GM15510 (cell line): ENCODE data around the gene REXO1.

ENCODE experiments used
- POLR2A ChIP-seq: IDR thresholded peaks from 3 replicates; pipeline ENCODE4 v1.6.1; 2011; ENCODE audit warnings: borderline replicate concordance; ENCODE audit not compliant: insufficient read length; ENCODE audit errors: extremely low read depth

REXO1 gene

GRCh38 chr19:1782521-1782920 lies 65.8 kb downstream of the REXO1 start:
- TF ChIP-seq POLR2A = no peak

GRCh38 chr19:1780272-1780958 lies 67.9 kb downstream of the REXO1 start:
- TF ChIP-seq POLR2A = no peak

GRCh38 chr19:1779574-1779973 lies 68.7 kb downstream of the REXO1 start:
- TF ChIP-seq POLR2A = no peak

GRCh38 chr19:1777149-1777548 lies 71.1 kb downstream of the REXO1 start:
- TF ChIP-seq POLR2A = no peak

- no peak for TF ChIP-seq POLR2A
These were observed 71.6 kb downstream of the REXO1 start for GRCh38 chr19:1776606-1777147.

- no peak for TF ChIP-seq POLR2A
These were observed 72.2 kb downstream of the REXO1 start for GRCh38 chr19:1775951-1776605.

- no peak for TF ChIP-seq POLR2A
These were observed 73.1 kb downstream of the REXO1 start for GRCh38 chr19:1774989-1775772.

- TF ChIP-seq POLR2A = no peak
These were observed 75.1 kb downstream of the REXO1 start for GRCh38 chr19:1773184-1773583.

- no peak for TF ChIP-seq POLR2A
These were observed 77.3 kb downstream of the REXO1 start for GRCh38 chr19:1770866-1771576.

- TF ChIP-seq POLR2A = no peak
These were observed 78.7 kb downstream of the REXO1 start for GRCh38 chr19:1769645-1769985.

- no peak for TF ChIP-seq POLR2A
These were observed 79.2 kb downstream of the REXO1 start for GRCh38 chr19:1768918-1769644.

- no peak for TF ChIP-seq POLR2A
These were observed 80.0 kb downstream of the REXO1 start for GRCh38 chr19:1768248-1768647.

GRCh38 chr19:1767464-1767933 lies 80.8 kb downstream of the REXO1 start:
- TF ChIP-seq POLR2A = no peak

GRCh38 chr19:1766800-1767352 lies 81.4 kb downstream of the REXO1 start:
- TF ChIP-seq POLR2A = no peak
